IPS-18a (cell line): ENCODE data around the gene RER1.

Experiments used
- H3K27ac ChIP-seq: one replicate; pipeline ENCODE4 v1.5.1; 2013; ENCODE audit warnings: low read length
- H3K27me3 ChIP-seq: one replicate; pipeline ENCODE4 v1.6.1; 2013; ENCODE audit warnings: mild to moderate bottlenecking, low read length; ENCODE audit not compliant: control insufficient read depth, insufficient read depth
- H3K36me3 ChIP-seq: one replicate; pipeline ENCODE4 v1.6.1; 2013; ENCODE audit warnings: low read depth, low read length; ENCODE audit not compliant: control insufficient read depth
- H3K4me1 ChIP-seq: one replicate; pipeline ENCODE4 v1.6.1; 2013; ENCODE audit warnings: low read depth, low read length; ENCODE audit not compliant: control insufficient read depth
- H3K4me3 ChIP-seq: one replicate; pipeline ENCODE4 v1.5.1; 2013; ENCODE audit warnings: low read length
- H3K9ac ChIP-seq: one replicate; pipeline ENCODE4 v1.6.1; 2013; ENCODE audit warnings: mild to moderate bottlenecking, low read length, moderate library complexity
- H3K9me3 ChIP-seq: one replicate; pipeline ENCODE4 v1.6.1; 2013; ENCODE audit warnings: low read depth, low read length; ENCODE audit not compliant: control insufficient read depth

The RER1 gene

DNA sequence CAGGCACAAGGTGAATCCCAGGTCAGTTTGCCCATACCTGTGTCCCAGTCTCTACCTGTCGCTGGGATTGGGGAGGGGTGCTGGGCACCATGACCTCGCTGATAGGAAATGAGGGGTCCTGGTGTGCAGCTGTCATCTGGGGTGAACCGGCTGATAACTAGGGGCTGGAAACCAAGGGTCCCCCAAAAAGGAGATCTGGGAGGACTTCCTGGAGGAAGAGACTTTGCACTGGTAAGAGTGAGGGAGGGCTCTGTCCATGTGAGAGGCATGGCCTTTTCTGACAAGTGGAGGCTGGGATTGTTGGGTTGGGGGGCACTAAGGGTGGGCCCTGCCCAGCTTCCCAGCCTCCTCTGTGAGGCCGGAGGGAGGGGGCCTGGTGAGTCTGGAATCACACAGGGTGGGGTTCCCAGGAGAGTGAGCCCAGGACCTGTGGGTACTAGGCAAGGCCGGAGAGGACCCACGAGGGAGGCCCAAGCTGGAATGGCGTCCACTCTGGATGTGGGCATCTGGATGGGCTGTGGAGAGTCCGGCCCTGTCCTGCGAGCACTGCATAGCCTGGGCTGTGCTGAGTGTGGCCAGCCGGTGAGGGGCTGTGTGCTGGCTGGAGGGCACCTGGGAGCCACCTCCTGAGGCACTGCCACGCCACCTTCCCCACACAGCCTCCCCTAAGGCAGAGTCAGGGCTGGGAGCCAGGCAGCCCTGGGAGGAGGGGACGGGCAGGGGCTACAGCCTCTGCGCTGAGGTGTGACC is 25.6 kb downstream of the RER1 start:
- peaks cover 6% of the 10 kb centered on the region for H3K4me1 ChIP-seq
- no peak overlapping the region for H3K9ac ChIP-seq

DNA sequence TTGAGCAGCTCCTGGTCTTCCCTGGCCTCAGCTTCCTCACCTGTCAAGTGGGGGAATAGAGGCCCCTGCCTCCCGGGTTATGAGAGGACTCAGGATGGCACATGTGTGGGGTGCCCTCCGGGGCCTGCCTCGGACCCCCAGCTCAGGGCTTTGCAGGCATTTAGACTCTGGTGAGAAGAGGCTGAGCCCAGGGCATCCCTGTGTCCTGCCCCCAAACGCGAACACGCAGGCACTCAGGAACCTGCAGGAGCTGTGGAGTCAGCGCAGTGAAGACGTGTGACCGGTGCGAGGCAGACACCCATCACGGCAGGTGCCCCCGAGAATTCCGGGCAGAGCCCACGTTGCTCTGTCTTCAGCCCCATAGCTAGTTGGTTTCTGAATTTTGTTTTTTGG is 26.2 kb downstream of the RER1 start:
- Histone ChIP-seq H3K9me3 (no peaks in the 10 kb centered on the region), H3K9ac (no peak overlapping the region), H3K4me3 (no peak overlapping the region), H3K36me3 (no peaks in the 10 kb centered on the region), H3K27ac (no peak overlapping the region), H3K4me1 (peaks cover 6% of the 10 kb centered on the region), H3K27me3 (no peaks in the 10 kb centered on the region)

More for the DNA sequence above, 25.6 kb downstream of the RER1 start:
- Histone ChIP-seq H3K9me3 (no peaks in the 10 kb centered on the region), H3K27ac (no peak overlapping the region), H3K27me3 (no peaks in the 10 kb centered on the region), H3K4me3 (no peak overlapping the region), H3K36me3 (no peaks in the 10 kb centered on the region)

DNA sequence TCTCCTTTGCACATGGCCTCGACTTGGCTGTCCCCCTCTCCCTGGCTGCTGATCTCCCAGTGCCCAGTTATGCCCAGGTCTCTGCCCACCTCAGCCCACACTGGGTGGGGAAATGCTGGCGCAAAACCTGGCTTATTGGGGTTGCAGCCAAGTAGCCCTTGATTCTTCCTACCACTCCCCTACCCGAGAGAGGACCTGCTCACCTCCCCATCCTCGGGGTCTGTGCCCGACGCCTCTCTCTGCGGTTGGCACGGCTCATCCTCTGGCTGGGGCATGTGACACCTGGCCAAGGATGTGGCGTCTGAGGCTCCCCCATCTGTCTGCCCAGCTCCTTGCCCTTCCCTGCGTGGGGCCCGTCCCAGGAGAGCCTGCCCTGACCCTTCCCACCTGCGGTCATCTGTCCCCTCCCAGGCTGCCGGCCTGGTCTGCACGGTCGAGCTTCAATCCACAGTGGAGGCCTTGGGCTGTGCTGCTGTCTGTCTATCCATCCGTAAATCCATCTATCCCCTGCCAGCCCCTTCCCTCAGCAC is 27.2 kb downstream of the RER1 start:
- H3K9me3 ChIP-seq = no peaks in the 10 kb centered on the region
- H3K9ac ChIP-seq = no peak overlapping the region
- no peak overlapping the region for H3K27ac ChIP-seq
- peaks cover 6% of the 10 kb centered on the region for H3K4me1 ChIP-seq
- H3K27me3 ChIP-seq = peaks cover 4% of the 10 kb centered on the region
- no peaks in the 10 kb centered on the region for H3K36me3 ChIP-seq
- no peak overlapping the region for H3K4me3 ChIP-seq

DNA sequence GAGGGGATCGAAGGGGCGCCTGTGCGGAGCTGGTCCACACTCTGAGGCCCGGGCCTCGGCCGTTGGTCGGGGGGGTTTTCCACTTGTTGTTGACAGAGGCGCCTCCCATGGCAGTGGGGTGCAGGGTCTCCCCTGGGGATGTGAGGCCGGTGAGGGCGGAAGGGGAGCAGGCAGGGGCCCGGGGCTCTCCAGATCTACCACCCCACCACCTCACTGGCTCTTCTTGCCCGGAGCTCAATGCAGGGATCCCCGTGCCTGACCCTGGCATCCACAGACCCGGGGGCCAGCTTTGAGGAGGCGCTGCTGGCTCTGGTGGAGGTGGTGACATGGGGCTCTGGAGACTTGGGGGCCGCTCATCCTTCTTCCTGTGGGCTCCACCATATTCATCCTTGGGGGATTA is 27.8 kb downstream of the RER1 start:
- Histone ChIP-seq H3K27ac (no peak overlapping the region), H3K36me3 (no peaks in the 10 kb centered on the region), H3K4me1 (peaks cover 3% of the 10 kb centered on the region), H3K27me3 (peaks cover 4% of the 10 kb centered on the region), H3K9me3 (no peaks in the 10 kb centered on the region), H3K9ac (no peak overlapping the region), H3K4me3 (no peak overlapping the region)

GRCh38 chr1:2422523-2422922 is 30.9 kb downstream of the RER1 start:
- H3K27me3 ChIP-seq = peaks cover 4% of the 10 kb centered on the region

GRCh38 chr1:2425892-2426291 is 34.3 kb downstream of the RER1 start:
- Histone ChIP-seq H3K4me3 (no peak overlapping the region), H3K9ac (no peak overlapping the region), H3K27me3 (peaks cover 4% of the 10 kb centered on the region), H3K36me3 (no peaks in the 10 kb centered on the region), H3K9me3 (no peaks in the 10 kb centered on the region), H3K4me1 (no peaks in the 10 kb centered on the region), H3K27ac (no peak overlapping the region)

More at GRCh38 chr1:2422523-2422922, 30.9 kb downstream of the RER1 start:
- no peaks in the 10 kb centered on the region for H3K36me3 ChIP-seq
- H3K9me3 ChIP-seq = no peaks in the 10 kb centered on the region
- H3K9ac ChIP-seq = no peak overlapping the region
- H3K4me3 ChIP-seq = no peak overlapping the region
- no peaks in the 10 kb centered on the region for H3K4me1 ChIP-seq
- no peak overlapping the region for H3K27ac ChIP-seq

DNA sequence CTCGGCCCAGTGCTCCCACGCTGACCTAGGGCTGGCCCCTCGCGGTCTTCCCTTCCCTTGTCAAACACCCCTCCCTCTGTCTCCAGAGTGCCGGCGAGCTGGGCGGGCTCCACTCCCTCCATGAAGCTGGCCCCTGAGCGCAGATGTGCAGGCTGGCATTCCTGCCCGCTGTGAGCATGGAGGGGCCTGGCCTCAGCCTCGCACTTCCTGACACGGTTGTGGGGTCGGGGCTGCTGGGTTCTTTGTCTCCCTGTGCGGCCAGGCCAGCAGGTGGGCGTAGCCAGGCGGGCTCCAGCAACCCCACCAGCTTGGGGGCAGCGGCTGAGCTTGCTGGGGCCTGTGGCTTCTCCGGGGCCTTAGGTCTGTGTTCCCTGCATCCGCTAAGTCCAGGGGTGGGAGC is 34.9 kb downstream of the RER1 start:
- no peak overlapping the region for H3K9ac ChIP-seq
- no peaks in the 10 kb centered on the region for H3K9me3 ChIP-seq
- H3K27me3 ChIP-seq = peaks cover 4% of the 10 kb centered on the region
- H3K4me3 ChIP-seq = no peak overlapping the region
- H3K36me3 ChIP-seq = no peaks in the 10 kb centered on the region
- no peak overlapping the region for H3K27ac ChIP-seq
- no peaks in the 10 kb centered on the region for H3K4me1 ChIP-seq

DNA sequence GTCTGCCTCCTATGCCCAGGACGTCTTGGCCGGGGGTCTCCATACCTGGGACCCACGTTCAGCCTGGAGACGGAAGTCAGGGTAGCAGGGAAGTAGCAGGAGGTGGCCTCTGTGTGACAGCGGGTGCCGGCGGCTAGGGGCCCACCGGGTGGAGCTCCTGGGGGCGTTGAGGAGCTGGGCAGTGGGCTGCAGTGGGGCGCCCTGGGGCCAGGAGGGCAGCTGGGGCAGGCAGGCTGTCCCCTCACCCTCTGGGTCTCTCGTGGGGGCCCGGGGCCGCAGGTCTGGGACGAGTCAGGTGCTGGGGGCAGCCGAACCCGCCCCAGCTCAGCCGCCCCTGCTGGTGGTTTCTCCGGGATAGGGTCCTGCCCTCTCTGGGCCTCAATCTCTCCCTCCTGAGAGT is 35.4 kb downstream of the RER1 start:
- Histone ChIP-seq H3K9me3 (no peaks in the 10 kb centered on the region), H3K36me3 (no peaks in the 10 kb centered on the region), H3K4me3 (no peak overlapping the region), H3K4me1 (peaks cover under 1% of the 10 kb centered on the region), H3K27ac (no peak overlapping the region), H3K9ac (no peak overlapping the region), H3K27me3 (peaks cover 4% of the 10 kb centered on the region)

- Histone ChIP-seq H3K27ac (no peak overlapping the region), H3K4me1 (peaks cover 5% of the 10 kb centered on the region), H3K9me3 (no peaks in the 10 kb centered on the region), H3K9ac (no peak overlapping the region), H3K27me3 (peaks cover 4% of the 10 kb centered on the region), H3K36me3 (no peaks in the 10 kb centered on the region), H3K4me3 (no peak overlapping the region)
Measured at GRCh38 chr1:2427976-2428375, 36.3 kb downstream of the RER1 start.

- H3K9ac ChIP-seq = no peak overlapping the region
- H3K36me3 ChIP-seq = no peaks in the 10 kb centered on the region
- H3K4me1 ChIP-seq = peaks cover 5% of the 10 kb centered on the region
- no peak overlapping the region for H3K4me3 ChIP-seq
- no peaks in the 10 kb centered on the region for H3K9me3 ChIP-seq
- peaks cover 2% of the 10 kb centered on the region for H3K27me3 ChIP-seq
- H3K27ac ChIP-seq = no peak overlapping the region
Measured at GRCh38 chr1:2428490-2428889, 36.8 kb downstream of the RER1 start.

DNA sequence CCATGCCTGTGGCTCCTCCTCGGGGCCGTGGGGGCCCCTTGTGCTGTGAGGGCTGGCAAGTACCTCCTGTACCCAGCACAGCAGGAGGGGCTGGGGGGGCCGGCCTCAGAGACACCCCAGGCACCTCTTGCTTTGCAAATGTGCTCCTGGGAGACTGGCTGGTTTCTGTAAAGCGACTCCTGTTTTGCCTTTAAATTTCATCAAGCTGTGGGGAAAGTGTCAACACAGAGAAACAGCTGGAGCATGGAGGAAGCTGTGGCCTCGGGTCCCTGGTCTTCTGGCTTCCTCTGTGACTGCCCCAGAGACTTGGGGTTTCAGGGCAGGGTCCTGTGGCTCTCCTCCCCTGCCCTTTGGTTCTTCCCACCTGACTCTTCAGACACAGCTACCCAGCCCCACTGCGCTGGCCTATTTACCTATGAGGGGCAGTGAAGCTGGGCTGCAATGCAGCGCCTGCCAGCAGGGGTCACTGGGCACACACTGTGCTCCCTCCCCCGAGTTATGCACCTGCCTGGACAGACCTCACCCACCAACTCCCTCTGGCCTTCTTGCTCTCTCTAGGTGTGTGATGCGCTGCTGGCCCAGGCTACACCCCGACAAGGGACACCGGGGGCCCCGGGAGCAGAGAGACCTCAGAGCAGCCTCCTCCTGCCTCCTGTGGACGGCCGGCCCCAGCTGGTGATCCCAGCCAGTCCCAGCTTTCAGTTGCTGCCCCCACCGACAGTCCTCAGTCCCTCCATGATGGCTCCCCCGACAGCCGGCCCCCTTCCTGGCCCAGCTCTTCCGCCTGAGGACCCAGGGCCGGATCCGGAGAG is 38.3 kb downstream of the RER1 start:
- Histone ChIP-seq H3K9me3 (no peaks in the 10 kb centered on the region), H3K27me3 (no peaks in the 10 kb centered on the region), H3K36me3 (no peaks in the 10 kb centered on the region), H3K27ac (no peak overlapping the region), H3K4me1 (peaks cover 5% of the 10 kb centered on the region), H3K4me3 (no peak overlapping the region), H3K9ac (no peak overlapping the region)
